T47D (cell line): ENCODE measurements around the gene MRPL28.
A peak's percentile ranks its signal among the peaks of the same experiment; 100 is the strongest.
"Not testable (repeated sequence)": the region's sequence is repeated elsewhere in the genome, so short reads cannot be mapped to it uniquely, and the experiment has no call there.

Experiments
- DNase-seq, 2 experiments: peaks; one replicate each; pipeline versions ENCODE4 v3.0.0 to v3.0.0-alpha.2; 2011 to 2012; ENCODE audit warnings: low read depth in 1 of 2, low spot score in 1 of 2
- JUND ChIP-seq: IDR thresholded peaks from 2 replicates; pipeline ENCODE4 v1.6.1; 2012; ENCODE audit warnings: low read depth
- in situ Hi-C: cut with HindIII; loops from 2 replicates; pipeline ENCODE4 v1.10.0; 2016; ENCODE audit warnings: low sequenced_read_pairs, low pct_unique_long_range_greater_than_20kb

The MRPL28 gene

GRCh38 chr16:366476-366875 lies 3.9 kb downstream of the MRPL28 start:
- no peak for TF ChIP-seq JUND
- in situ Hi-C loops, result no loop called here
- no peak for DNase-seq

GRCh38 chr16:364595-365491 lies 5.5 kb downstream of the MRPL28 start:
- no peak for DNase-seq
- no peak for TF ChIP-seq JUND
- in situ Hi-C loops, result no loop called here

GRCh38 chr16:363766-364490 lies 6.4 kb downstream of the MRPL28 start:
- in situ Hi-C loops, result no loop called here
- DNase-seq, result no peak
- no peak for TF ChIP-seq JUND

GRCh38 chr16:363110-363765 lies 7.1 kb downstream of the MRPL28 start:
- in situ Hi-C loops, result no loop called here
- TF ChIP-seq JUND, result no peak
- no peak for DNase-seq

GRCh38 chr16:362702-362999 lies 7.7 kb downstream of the MRPL28 start:
- in situ Hi-C loops, DNase-seq: not testable (repeated sequence)

- TF ChIP-seq JUND, result no peak
- in situ Hi-C loops, result no loop called here
Measured at GRCh38 chr16:361872-362701, 8.3 kb downstream of the MRPL28 start.

GRCh38 chr16:361341-361871 lies 8.9 kb downstream of the MRPL28 start:
- TF ChIP-seq JUND, result no peak
- in situ Hi-C loops, result no loop called here
- no peak for DNase-seq

More at GRCh38 chr16:361872-362701, 8.3 kb downstream of the MRPL28 start:
- DNase-seq, result peak; percentile 91 to 97

GRCh38 chr16:360698-361336 lies 9.5 kb downstream of the MRPL28 start:
- in situ Hi-C loops, result no loop called here
- DNase-seq, result no peak
- TF ChIP-seq JUND, result no peak

GRCh38 chr16:359871-360697 lies 10.3 kb downstream of the MRPL28 start:
- TF ChIP-seq JUND, result no peak
- in situ Hi-C loops, result no loop called here
- DNase-seq, result no peak

- in situ Hi-C loops, result no loop called here
- no peak for DNase-seq
- TF ChIP-seq JUND, result no peak
Measured at GRCh38 chr16:359067-359763, 11.1 kb downstream of the MRPL28 start.
